NCI-H446 (cell line): ENCODE data around the gene DHRS7B.

ENCODE experiments used
- DNase-seq, 2 experiments: peaks; one replicate each; lab custom pipeline; 2025; lab: John Stamatoyannopoulos, UW

DHRS7B gene

DNA sequence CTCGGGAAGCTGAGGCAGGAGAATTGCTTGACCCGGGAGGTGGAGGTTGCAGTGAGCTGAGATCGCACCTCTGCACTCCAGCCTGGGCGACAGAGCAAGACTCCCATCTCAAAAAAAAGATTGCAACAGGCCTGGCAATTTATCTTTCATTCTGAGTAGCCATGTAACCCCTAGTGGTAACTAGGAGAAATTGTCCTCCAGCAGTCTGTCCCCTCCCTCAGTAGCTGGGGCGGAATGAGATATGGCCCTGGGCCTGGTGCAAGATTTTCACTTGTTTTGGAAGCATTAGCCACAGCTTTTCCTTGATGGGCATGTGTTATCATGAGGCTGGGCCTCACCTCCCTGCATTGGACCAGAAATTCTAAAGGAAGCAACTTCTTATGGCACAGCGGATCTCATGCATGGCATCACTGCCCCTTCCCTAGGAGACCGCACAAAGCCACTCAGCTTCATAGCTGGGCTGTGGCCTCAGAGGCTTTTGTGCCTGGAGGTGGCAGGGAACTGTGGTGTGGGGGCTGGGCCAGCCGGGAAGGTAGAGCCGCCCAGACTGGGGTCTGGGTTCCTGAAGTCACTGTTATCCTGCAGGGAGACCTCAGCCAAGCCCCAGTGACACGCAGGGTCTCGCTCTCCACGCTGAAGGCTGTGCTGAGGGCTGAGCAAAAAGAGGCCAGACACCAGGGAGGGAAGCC lies 113.1 kb downstream of the DHRS7B start:
- no peak for DNase-seq

DNA sequence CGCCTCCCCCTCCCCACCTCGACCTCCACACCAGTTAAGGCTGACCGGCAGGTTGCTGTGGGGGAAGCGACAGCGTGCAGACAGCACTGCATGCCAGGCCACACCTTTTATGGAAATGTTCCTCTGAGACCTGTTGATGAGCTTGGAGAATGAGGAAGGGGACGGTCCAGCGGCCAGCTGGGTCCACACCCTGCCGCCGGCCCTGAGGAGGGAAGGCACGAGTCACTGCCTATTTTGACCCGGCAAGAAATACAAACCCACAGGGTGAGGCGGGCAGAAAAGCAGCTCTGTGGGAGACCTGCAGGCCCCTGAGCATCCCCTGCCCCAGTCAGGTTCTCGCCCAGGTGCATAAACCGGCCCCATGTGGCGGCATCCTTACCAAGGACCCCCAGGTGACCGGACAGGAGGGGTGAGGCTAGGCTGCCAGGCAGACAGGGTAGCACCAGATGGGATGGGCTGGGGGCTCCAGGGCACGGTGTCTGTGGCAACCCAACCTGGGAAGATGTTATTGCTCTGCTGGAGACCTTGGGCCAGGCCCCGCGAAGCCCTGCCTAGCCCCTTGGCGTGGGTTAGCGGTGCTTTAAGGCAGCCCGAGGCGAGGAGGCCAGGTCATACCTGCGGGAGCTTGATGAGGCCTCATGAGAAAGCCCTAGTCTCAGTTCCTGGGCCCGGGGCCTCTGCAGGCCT lies 113.7 kb downstream of the DHRS7B start:
- DNase-seq, result no peak
